HEK293 (cell line): Measurements from ENCODE around the gene HSD17B2.

Experiments used
- CTCF ChIA-PET: fragments of 350-600 bp; formaldehyde crosslinking; extraction: SDS; loops from one replicate; lab custom pipeline; 2021; ENCODE audit warnings: antibody characterized with exemption; lab: Yijun Ruan, JAX
- POLR2A ChIA-PET: fragments of 300-600 bp; formaldehyde crosslinking; extraction: SDS; loops from one replicate; lab custom pipeline; 2020; ENCODE audit warnings: antibody characterized with exemption, inconsistent platforms; lab: Yijun Ruan, JAX
- H3K27ac ChIP-seq: fragments of 200-500 bp; sonication (Bioruptor generic); 2 replicates; pipeline ENCODE4 v1.5.1; 2014; ENCODE audit warnings: low read depth, low read length, control low read depth, inconsistent platforms; ENCODE audit errors: extremely low read depth
- H3K36me3 ChIP-seq, 2 experiments: fragments of 200-500 bp in 1 of 2; sonication (Bioruptor generic) in 1 of 2; 1 replicate in 1 of 2; 2 replicates in 1 of 2; pipeline ENCODE4 v1.5.1; 2014 to 2017; ENCODE audit warnings: inconsistent platforms in 2 of 2, low read length in 2 of 2; ENCODE audit not compliant: control insufficient read depth in 2 of 2, insufficient read depth in 1 of 2
- H3K4me1 ChIP-seq: fragments of 200-500 bp; sonication (Bioruptor generic); 2 replicates; pipeline ENCODE4 v1.5.1; 2014; ENCODE audit warnings: mild to moderate bottlenecking, low read length, inconsistent platforms; ENCODE audit not compliant: control insufficient read depth, insufficient read depth
- H3K4me3 ChIP-seq: 2 replicates; pipeline ENCODE4 v1.5.1; 2011; ENCODE audit warnings: low read depth, mild to moderate bottlenecking, control low read depth, low read length, moderate library complexity
- H3K9me3 ChIP-seq: fragments of 200-500 bp; sonication (Bioruptor generic); 2 replicates; pipeline ENCODE4 v1.5.1; 2014; ENCODE audit warnings: low read depth, low read length, inconsistent platforms; ENCODE audit not compliant: control insufficient read depth, insufficient read depth
- GLIS1 ChIP-seq: fragments of 450-650 bp; formaldehyde crosslinking; IDR thresholded peaks from 2 replicates; pipeline ENCODE4 v1.5.1; 2016; ENCODE audit warnings: missing biosample characterization, missing genetic modification characterization
- KLF9 ChIP-seq: fragments of 450-650 bp; formaldehyde crosslinking; IDR thresholded peaks from 2 replicates; pipeline ENCODE4 v1.5.1; 2016; ENCODE audit warnings: missing biosample characterization, missing genetic modification characterization, low read depth
- SP7 ChIP-seq: fragments of 450-650 bp; formaldehyde crosslinking; IDR thresholded peaks from 2 replicates; pipeline ENCODE4 v1.5.1; 2016; ENCODE audit warnings: missing biosample characterization, missing genetic modification characterization
- ZFP3 ChIP-seq: fragments of 450-650 bp; formaldehyde crosslinking; IDR thresholded peaks from 2 replicates; pipeline ENCODE4 v1.5.1; 2016; ENCODE audit warnings: low read depth, missing biosample characterization, missing genetic modification characterization
- ZFP69B ChIP-seq: fragments of 450-650 bp; formaldehyde crosslinking; IDR thresholded peaks from 2 replicates; pipeline ENCODE4 v1.5.1; 2016; ENCODE audit warnings: missing biosample characterization, missing genetic modification characterization
- ZNF138 ChIP-seq: fragments of 450-650 bp; formaldehyde crosslinking; IDR thresholded peaks from 2 replicates; pipeline ENCODE4 v1.5.1; 2016; ENCODE audit warnings: missing biosample characterization, missing genetic modification characterization, borderline replicate concordance
- ZNF169 ChIP-seq: fragments of 450-650 bp; formaldehyde crosslinking; IDR thresholded peaks from 2 replicates; pipeline ENCODE4 v1.5.1; 2016; ENCODE audit warnings: missing biosample characterization, missing genetic modification characterization
- ZNF223 ChIP-seq: fragments of 450-650 bp; formaldehyde crosslinking; IDR thresholded peaks from 2 replicates; pipeline ENCODE4 v1.5.1; 2016; ENCODE audit warnings: missing biosample characterization, missing genetic modification characterization
- ZNF341 ChIP-seq: fragments of 450-650 bp; formaldehyde crosslinking; IDR thresholded peaks from 2 replicates; pipeline ENCODE4; 2016; ENCODE audit warnings: low read depth, missing biosample characterization, missing genetic modification characterization
- ZNF416 ChIP-seq: fragments of 450-650 bp; formaldehyde crosslinking; IDR thresholded peaks from 2 replicates; pipeline ENCODE4 v1.5.1; 2016; ENCODE audit warnings: missing biosample characterization, missing genetic modification characterization
- ZNF423 ChIP-seq: fragments of 450-650 bp; formaldehyde crosslinking; IDR thresholded peaks from 2 replicates; pipeline ENCODE4 v1.5.1; 2016; ENCODE audit warnings: missing biosample characterization, missing genetic modification characterization
- ZNF501 ChIP-seq: fragments of 450-650 bp; formaldehyde crosslinking; IDR thresholded peaks from 2 replicates; pipeline ENCODE4 v1.5.1; 2016; ENCODE audit warnings: missing biosample characterization, missing genetic modification characterization
- ZNF610 ChIP-seq: fragments of 450-650 bp; formaldehyde crosslinking; IDR thresholded peaks from 2 replicates; pipeline ENCODE4 v1.5.1; 2016; ENCODE audit warnings: missing biosample characterization, missing genetic modification characterization, borderline replicate concordance
- ZNF629 ChIP-seq: fragments of 450-650 bp; formaldehyde crosslinking; IDR thresholded peaks from 2 replicates; pipeline ENCODE4 v1.5.1; 2017; ENCODE audit warnings: missing biosample characterization, missing genetic modification characterization
- ZNF660 ChIP-seq: fragments of 450-650 bp; IDR thresholded peaks from 2 replicates; pipeline ENCODE4 v1.5.1; 2018; ENCODE audit warnings: missing biosample characterization, mild to moderate bottlenecking, missing genetic modification characterization
- ZNF701 ChIP-seq: fragments of 450-650 bp; formaldehyde crosslinking; IDR thresholded peaks from 2 replicates; pipeline ENCODE4 v1.5.1; 2016; ENCODE audit warnings: missing biosample characterization, missing genetic modification characterization
- ZNF776 ChIP-seq: fragments of 450-650 bp; formaldehyde crosslinking; IDR thresholded peaks from 2 replicates; pipeline ENCODE4 v1.5.0; 2017; ENCODE audit warnings: missing biosample characterization, missing genetic modification characterization, borderline replicate concordance
- TF ChIP-seq, protein P1 (sequence below): fragments of 450-650 bp; formaldehyde crosslinking; IDR thresholded peaks from 2 replicates; pipeline ENCODE4 v1.5.1; 2016; ENCODE audit warnings: missing biosample characterization, missing genetic modification characterization, low read depth
- TF ChIP-seq, protein P2 (sequence below): fragments of 450-650 bp; IDR thresholded peaks from 2 replicates; pipeline ENCODE4 v1.5.1; 2018; ENCODE audit warnings: missing biosample characterization, mild to moderate bottlenecking, missing genetic modification characterization

Gene HSD17B2

DNA sequence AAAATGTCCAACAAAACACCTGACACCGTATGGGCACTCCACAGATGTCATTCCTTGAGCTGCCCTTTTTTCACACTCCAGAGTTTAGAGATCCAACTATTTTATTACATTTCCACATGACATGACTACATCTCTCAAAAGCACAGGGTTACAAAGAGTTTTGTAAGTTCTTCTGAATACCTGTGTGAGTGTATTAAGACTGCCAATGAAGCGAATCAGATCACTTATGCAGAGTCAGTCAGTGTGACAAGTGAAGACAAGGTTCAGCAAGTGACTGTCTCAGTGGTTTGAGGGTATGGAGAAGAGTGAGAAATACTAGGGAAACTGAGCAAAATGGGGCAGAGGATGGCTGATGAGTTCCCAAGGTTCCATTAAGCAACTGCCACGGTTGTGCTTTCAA lies 32.2 kb upstream of the HSD17B2 start (continued):
- TF ChIP-seq KLF9 (no peak), ZNF341 (tag by site-specific recombination) (no peak)

DNA sequence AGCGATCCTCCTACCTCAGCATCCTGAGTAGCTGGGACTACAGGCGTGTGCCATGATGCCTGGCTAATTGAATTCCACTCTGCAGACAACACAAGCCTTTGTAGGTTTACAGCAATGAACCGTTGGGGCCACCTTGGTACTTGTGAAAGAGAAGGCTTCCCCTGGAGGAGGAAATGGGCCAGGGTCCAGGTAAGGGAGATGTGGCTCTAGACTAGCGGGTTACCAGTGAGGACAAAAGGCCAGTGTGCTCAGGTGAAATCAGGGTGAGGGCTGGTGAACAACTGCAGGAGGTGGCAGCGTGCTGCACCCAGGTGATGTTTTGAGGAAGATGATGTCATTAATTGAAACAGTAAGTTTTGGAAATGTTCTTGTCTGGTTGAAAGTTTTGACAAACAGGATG lies 30.5 kb upstream of the HSD17B2 start:
- no peak overlapping the region for H3K4me3 ChIP-seq
- no peak for TF ChIP-seq ZNF660 (tag by site-specific recombination)
- TF ChIP-seq, protein P1, sequence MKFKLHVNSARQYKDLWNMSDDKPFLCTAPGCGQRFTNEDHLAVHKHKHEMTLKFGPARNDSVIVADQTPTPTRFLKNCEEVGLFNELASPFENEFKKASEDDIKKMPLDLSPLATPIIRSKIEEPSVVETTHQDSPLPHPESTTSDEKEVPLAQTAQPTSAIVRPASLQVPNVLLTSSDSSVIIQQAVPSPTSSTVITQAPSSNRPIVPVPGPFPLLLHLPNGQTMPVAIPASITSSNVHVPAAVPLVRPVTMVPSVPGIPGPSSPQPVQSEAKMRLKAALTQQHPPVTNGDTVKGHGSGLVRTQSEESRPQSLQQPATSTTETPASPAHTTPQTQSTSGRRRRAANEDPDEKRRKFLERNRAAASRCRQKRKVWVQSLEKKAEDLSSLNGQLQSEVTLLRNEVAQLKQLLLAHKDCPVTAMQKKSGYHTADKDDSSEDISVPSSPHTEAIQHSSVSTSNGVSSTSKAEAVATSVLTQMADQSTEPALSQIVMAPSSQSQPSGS (tag by site-specific recombination), result 0 out of 2 replicates have a peak, but pooled peaks have one; percentile 31
- H3K9me3 ChIP-seq, result no peaks in the 10 kb centered on the region
- CTCF ChIA-PET, result interaction anchor here (0.6 kb wide), 1 partner anchor 519 kb away, joined by 3 read pairs; no protein-coding TSS in a partner anchor
- H3K36me3 ChIP-seq, result no peaks in the 10 kb centered on the region
- POLR2A ChIA-PET, result no interaction called here
- no peak overlapping the region for H3K27ac ChIP-seq
- H3K4me1 ChIP-seq, result no peaks in the 10 kb centered on the region

DNA sequence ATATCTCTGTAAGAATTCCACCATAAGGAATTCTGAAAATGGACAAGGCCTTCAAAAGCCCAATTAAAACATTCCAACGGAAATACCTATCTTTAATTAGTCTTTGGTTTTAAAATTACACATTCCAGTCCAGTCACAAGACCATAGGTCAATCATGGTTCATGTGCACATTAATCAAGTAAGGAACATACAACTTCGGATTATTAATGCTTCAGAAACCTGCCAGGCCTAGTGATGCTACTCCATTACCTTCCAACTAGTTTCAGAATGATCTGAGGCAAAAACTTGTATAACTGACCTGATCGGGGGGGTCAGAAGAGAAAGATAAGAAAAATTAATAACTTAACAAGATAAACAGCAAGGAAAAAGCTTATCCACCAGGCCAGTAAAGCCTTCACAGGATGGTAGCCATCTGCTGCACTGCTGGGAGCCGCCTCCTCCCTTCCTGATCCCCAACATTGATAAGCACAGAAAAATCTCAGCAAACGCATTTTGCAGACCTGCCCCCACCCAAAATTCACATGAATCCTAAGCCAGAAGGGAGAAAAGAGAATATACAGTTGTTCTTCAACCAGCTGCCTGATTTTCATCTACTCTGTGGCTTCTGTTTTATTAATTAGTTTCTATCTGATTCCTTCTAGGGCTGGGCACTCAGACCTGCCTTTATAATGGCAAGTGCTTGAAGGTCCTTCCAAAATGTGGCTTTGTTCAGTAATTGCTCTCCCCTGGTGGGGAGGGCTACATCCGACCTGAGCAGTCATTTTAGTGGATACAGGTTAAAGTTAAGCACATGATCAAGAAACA lies 29.8 kb upstream of the HSD17B2 start:
- H3K27ac ChIP-seq, result no peak overlapping the region
- H3K9me3 ChIP-seq, result no peaks in the 10 kb centered on the region
- TF ChIP-seq ZNF701 (no peak), ZNF223 (no peak), ZNF610 (no peak), ZFP3 (tag by site-specific recombination) (no peak), GLIS1 (tag by site-specific recombination) (no peak), ZNF169 (no peak), ZNF501 (tag by site-specific recombination) (no peak), ZNF423 (tag by site-specific recombination) (no peak), ZNF138 (tag by site-specific recombination) (no peak), ZFP69B (tag by site-specific recombination) (no peak), ZNF416 (tag by site-specific recombination) (no peak), KLF9 (no peak), ZNF629 (tag by site-specific recombination) (no peak), ZNF776 (tag by site-specific recombination) (no peak), SP7 (tag by site-specific recombination) (no peak)
- TF ChIP-seq, protein P2, sequence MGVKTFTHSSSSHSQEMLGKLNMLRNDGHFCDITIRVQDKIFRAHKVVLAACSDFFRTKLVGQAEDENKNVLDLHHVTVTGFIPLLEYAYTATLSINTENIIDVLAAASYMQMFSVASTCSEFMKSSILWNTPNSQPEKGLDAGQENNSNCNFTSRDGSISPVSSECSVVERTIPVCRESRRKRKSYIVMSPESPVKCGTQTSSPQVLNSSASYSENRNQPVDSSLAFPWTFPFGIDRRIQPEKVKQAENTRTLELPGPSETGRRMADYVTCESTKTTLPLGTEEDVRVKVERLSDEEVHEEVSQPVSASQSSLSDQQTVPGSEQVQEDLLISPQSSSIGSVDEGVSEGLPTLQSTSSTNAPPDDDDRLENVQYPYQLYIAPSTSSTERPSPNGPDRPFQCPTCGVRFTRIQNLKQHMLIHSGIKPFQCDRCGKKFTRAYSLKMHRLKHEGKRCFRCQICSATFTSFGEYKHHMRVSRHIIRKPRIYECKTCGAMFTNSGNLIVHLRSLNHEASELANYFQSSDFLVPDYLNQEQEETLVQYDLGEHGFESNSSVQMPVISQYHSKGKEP (tag by site-specific recombination), result no peak
- TF ChIP-seq, all 188 proteins: peak for 0
- ChIA-PET POLR2A (no interaction called here), CTCF (interaction anchor here (0.6 kb wide), 1 partner anchor 519 kb away, joined by 3 read pairs; no protein-coding TSS in a partner anchor)
- Histone ChIP-seq H3K36me3 (no peaks in the 10 kb centered on the region), H3K4me3 (no peak overlapping the region), H3K4me1 (no peaks in the 10 kb centered on the region)
